Memory B cell (primary cell): ENCODE results near the gene RFX5.

Experiments
- ATAC-seq: fragments of 150-1000 bp; cut with Tn5 transposase; 2 replicates; pipeline ENCODE4 v1.10.0; 2021; ENCODE audit warnings: low read depth, mild to moderate bottlenecking, moderate library complexity
- DNase-seq, 2 donors: peaks; one replicate each; pipeline ENCODE4 v3.0.0; 2022; ENCODE audit warnings: low spot score in 2 of 2
- H3K27ac Mint-ChIP-seq: one replicate; pipeline ENCODE4 v1.8.0; 2022; ENCODE audit warnings: mild to moderate bottlenecking, moderate library complexity, mixed read lengths
- H3K27me3 Mint-ChIP-seq: one replicate; pipeline ENCODE4 v1.8.0; 2022; ENCODE audit warnings: mixed read lengths
- H3K36me3 Mint-ChIP-seq: one replicate; pipeline ENCODE4 v1.8.0; 2022; ENCODE audit warnings: mild to moderate bottlenecking, mixed read lengths
- H3K4me1 Mint-ChIP-seq: one replicate; pipeline ENCODE4 v1.8.0; 2022; ENCODE audit warnings: mixed read lengths
- H3K4me3 Mint-ChIP-seq: one replicate; pipeline ENCODE4 v1.8.0; 2022; ENCODE audit warnings: mild to moderate bottlenecking, moderate library complexity, mixed read lengths
- H3K9me3 Mint-ChIP-seq: one replicate; pipeline ENCODE4 v1.8.0; 2022; ENCODE audit warnings: mixed read lengths

Gene RFX5

DNA sequence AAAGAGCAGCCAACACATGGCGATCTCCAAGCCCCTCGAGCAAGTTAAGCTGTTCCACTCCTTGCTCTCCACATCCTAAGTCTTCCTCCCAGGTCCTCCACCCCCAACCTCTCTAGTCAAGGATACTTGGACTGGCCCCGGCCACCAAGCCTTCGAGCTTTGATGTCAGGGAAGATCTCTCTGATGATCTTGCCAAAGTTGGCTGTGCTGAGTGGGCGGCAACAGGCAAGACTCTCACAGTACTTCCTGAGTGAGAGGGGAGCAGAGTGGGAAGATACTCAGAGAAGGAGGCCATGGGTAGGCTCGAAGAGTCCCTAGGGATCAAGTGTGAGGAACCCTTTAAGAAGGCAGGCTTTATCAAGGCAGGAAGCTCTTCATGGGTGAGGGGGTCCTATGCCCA lies 2.8 kb downstream of the RFX5 start:
- peak overlapping the region; percentile 100 for H3K27ac Mint-ChIP-seq
- DNase-seq (no peak), ATAC-seq (no peak)
- H3K36me3 Mint-ChIP-seq, result peaks cover 27% of the 10 kb centered on the region
- H3K4me3 Mint-ChIP-seq, result no peak overlapping the region
- H3K4me1 Mint-ChIP-seq, result peaks cover 48% of the 10 kb centered on the region
- H3K27me3 Mint-ChIP-seq, result no peaks in the 10 kb centered on the region
- H3K9me3 Mint-ChIP-seq, result no peaks in the 10 kb centered on the region

- Mint-ChIP-seq H3K27ac (peak overlapping the region; percentile 100), H3K4me1 (peaks cover 48% of the 10 kb centered on the region)
- no peak for ATAC-seq
Measured at GRCh38 chr1:151343587-151343986, 3.5 kb downstream of the RFX5 start.

DNA sequence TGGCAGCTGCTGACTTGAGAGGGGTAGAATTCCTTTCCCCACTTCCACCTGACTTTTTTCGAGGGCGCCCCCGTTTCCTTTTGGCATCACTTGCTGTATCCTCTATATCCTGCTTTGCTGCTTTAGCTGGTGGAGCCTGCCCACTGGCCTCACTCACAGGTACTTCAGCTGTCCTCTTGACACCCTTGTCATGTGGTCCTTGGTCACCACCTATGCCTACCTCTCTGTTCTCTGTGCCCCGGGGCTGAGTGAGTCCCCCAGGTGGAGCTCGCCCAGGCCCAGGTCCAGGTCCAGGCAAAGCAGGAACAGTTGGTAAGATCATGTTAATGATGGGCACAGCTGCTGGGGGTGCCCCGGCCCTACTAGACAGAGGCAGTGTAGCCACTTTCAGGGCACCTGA lies 4.5 kb downstream of the RFX5 start:
- H3K36me3 Mint-ChIP-seq, result peaks cover 29% of the 10 kb centered on the region
- no peaks in the 10 kb centered on the region for H3K27me3 Mint-ChIP-seq
- DNase-seq (no peak), ATAC-seq (no peak)
- peak overlapping the region; percentile 82 for H3K27ac Mint-ChIP-seq
- peaks cover 41% of the 10 kb centered on the region for H3K4me1 Mint-ChIP-seq
- H3K4me3 Mint-ChIP-seq, result no peak overlapping the region
- H3K9me3 Mint-ChIP-seq, result no peaks in the 10 kb centered on the region

More at GRCh38 chr1:151343587-151343986, 3.5 kb downstream of the RFX5 start:
- Mint-ChIP-seq H3K36me3 (peaks cover 29% of the 10 kb centered on the region), H3K4me3 (no peak overlapping the region), H3K27me3 (no peaks in the 10 kb centered on the region), H3K9me3 (no peaks in the 10 kb centered on the region)
- DNase-seq, result no peak

DNA sequence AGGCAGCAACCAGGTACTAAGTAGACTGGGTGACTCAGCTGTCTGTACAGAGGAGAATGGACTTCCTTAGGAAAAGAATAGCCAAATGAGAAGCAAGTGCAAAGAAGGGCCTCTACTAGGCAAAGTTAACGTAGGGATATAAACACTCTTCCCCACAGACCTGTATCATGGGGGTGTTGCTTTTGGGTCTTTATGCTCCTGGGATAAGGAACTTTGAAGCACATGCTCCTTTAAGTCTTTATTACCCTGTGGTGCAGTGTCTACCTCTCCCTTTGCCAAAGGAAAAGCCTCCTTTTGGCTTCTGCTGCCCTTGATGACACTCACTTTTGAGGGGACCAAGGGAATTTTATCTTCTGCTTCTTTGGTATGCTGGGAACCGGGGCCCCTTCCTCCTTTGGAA lies 5.0 kb downstream of the RFX5 start:
- Mint-ChIP-seq H3K27me3 (no peaks in the 10 kb centered on the region), H3K27ac (no peak overlapping the region), H3K9me3 (no peaks in the 10 kb centered on the region), H3K4me1 (peaks cover 39% of the 10 kb centered on the region), H3K4me3 (no peak overlapping the region), H3K36me3 (peaks cover 29% of the 10 kb centered on the region)
- no peak for ATAC-seq
- no peak for DNase-seq

GRCh38 chr1:151340870-151341754 lies 5.9 kb downstream of the RFX5 start:
- ATAC-seq, result peak; percentile 88
- peak; percentile 46 to 63 for DNase-seq
- H3K27me3 Mint-ChIP-seq, result no peaks in the 10 kb centered on the region
- peaks cover 27% of the 10 kb centered on the region for H3K36me3 Mint-ChIP-seq
- H3K27ac Mint-ChIP-seq, result peak overlapping the region; percentile 14
- peaks cover 32% of the 10 kb centered on the region for H3K4me1 Mint-ChIP-seq
- H3K4me3 Mint-ChIP-seq, result no peak overlapping the region
- no peaks in the 10 kb centered on the region for H3K9me3 Mint-ChIP-seq

- H3K4me1 Mint-ChIP-seq, result peaks cover 6% of the 10 kb centered on the region
- DNase-seq, result no peak
- no peak overlapping the region for H3K4me3 Mint-ChIP-seq
- no peaks in the 10 kb centered on the region for H3K27me3 Mint-ChIP-seq
- H3K27ac Mint-ChIP-seq, result no peak overlapping the region
- no peak for ATAC-seq
- H3K9me3 Mint-ChIP-seq, result no peaks in the 10 kb centered on the region
- H3K36me3 Mint-ChIP-seq, result peaks cover 6% of the 10 kb centered on the region
Measured at GRCh38 chr1:151336556-151336955, 10.5 kb downstream of the RFX5 start.

- Mint-ChIP-seq H3K4me1 (peaks cover under 1% of the 10 kb centered on the region), H3K4me3 (no peak overlapping the region), H3K27ac (no peak overlapping the region), H3K9me3 (no peaks in the 10 kb centered on the region), H3K36me3 (peaks cover 6% of the 10 kb centered on the region), H3K27me3 (no peaks in the 10 kb centered on the region)
- DNase-seq (no peak), ATAC-seq (no peak)
Measured at GRCh38 chr1:151334822-151335221, 12.2 kb downstream of the RFX5 start.

DNA sequence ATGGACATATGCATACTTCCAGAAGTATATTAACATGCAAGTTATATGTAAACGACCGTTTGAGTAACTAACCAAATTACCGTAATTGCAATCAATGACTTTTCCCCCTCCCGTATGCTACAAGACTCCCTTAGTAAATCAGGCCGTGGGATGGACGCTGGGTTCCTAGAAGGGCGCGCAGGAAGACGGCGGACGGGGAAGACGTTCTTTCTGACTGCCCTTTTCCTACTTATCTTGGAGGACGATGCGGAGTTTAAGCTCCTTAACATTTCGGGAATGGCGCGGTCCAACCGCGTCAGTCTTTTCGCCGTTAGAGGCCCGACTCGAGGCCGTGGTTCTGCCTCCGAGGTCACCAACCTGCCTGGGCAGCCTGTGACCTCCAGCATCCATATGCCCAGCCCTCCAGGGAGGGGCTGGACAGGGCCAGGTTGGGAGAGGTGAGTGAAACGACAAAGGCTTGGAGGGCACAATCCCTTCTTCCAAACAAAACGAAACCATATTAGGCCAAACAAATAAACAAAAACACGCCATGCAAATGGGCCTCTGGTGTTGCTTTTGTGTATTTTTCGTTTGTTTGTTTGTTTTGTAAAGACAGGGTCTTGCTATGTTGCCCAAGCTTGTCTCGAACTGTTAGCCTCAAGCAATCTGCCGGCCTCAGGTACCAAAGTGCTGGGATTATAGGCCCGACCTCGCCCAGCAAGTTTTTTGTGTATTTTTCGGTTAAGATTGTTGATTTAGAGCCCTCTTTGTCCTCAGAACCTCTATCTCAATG lies 19.0 kb downstream of the RFX5 start:
- ATAC-seq, result peak; percentile 1
- peaks cover 24% of the 10 kb centered on the region for H3K4me1 Mint-ChIP-seq

GRCh38 chr1:151327223-151327902 lies 19.7 kb downstream of the RFX5 start, which contains the start of gene PI4KB:
Gene PI4KB, minus strand, starts transcription at chr1:151327416. Its CDS starts 10,935 bp downstream, at chr1:151316481.
- DNase-seq (peak; percentile 76 to 95), ATAC-seq (peak; percentile 85)
- Mint-ChIP-seq H3K9me3 (no peaks in the 10 kb centered on the region), H3K27me3 (no peaks in the 10 kb centered on the region), H3K27ac (peak within 1 kb of the TSS; percentile 99), H3K4me1 (peaks cover 28% of the 10 kb centered on the region), H3K36me3 (peaks cover 18% of the 10 kb centered on the region), H3K4me3 (peak within 1 kb of the TSS; percentile 96)

More for the DNA sequence above, 19.0 kb downstream of the RFX5 start:
- Mint-ChIP-seq H3K4me3 (peak overlapping the region; percentile 96), H3K27ac (peak overlapping the region; percentile 99), H3K27me3 (no peaks in the 10 kb centered on the region), H3K36me3 (peaks cover 15% of the 10 kb centered on the region), H3K9me3 (no peaks in the 10 kb centered on the region)
- peak in 1 of 2 donors; percentile 20 for DNase-seq

DNA sequence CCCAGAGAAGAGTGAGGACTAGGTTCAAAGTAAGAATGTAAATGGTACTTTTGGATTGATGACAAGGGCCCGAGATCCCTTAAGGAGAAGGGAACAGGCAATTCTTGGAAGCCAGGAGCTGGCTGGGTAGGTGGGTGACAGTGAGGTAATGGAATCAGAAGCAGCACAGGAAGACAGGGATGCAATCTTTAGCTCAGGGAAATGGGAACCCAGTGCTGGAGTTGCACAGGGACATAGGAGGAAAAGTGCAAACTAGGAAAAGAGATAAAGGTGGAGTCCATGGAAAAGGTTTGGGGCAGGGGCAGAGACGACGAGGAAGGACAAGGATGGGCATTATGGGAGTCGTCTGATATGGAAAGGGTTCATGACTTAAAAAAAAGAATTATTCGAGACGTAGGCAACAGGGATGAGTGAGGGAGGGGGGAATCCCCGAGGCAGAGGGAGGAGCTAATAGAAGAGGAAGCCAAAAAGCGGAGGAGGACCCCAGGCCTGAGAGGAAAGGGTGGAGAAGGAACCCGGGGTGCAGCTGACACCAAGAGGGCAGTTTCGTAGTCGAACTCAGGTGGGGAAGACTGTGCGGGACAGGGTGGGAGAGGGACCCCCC lies 20.3 kb downstream of the RFX5 start:
- Mint-ChIP-seq H3K9me3 (no peaks in the 10 kb centered on the region), H3K4me1 (peaks cover 30% of the 10 kb centered on the region), H3K27me3 (no peaks in the 10 kb centered on the region), H3K36me3 (peaks cover 19% of the 10 kb centered on the region), H3K27ac (peak overlapping the region; percentile 99), H3K4me3 (peak overlapping the region; percentile 96)
- ATAC-seq (peak; percentile 67), DNase-seq (peak in 1 of 2 donors; percentile 57)

GRCh38 chr1:151325646-151326429 lies 21.2 kb downstream of the RFX5 start:
- Mint-ChIP-seq H3K27ac (peak overlapping the region; percentile 99), H3K4me1 (peaks cover 30% of the 10 kb centered on the region), H3K9me3 (no peaks in the 10 kb centered on the region), H3K4me3 (peak overlapping the region; percentile 96), H3K36me3 (peaks cover 20% of the 10 kb centered on the region), H3K27me3 (no peaks in the 10 kb centered on the region)
- ATAC-seq, result no peak
- no peak for DNase-seq

GRCh38 chr1:151325231-151325630 lies 21.8 kb downstream of the RFX5 start:
- DNase-seq, result no peak
- H3K4me1 Mint-ChIP-seq, result peaks cover 36% of the 10 kb centered on the region
- H3K27ac Mint-ChIP-seq, result peak overlapping the region; percentile 99
- no peaks in the 10 kb centered on the region for H3K27me3 Mint-ChIP-seq
- peak overlapping the region; percentile 8 for H3K4me3 Mint-ChIP-seq
- no peak for ATAC-seq
- no peaks in the 10 kb centered on the region for H3K9me3 Mint-ChIP-seq
- H3K36me3 Mint-ChIP-seq, result peaks cover 26% of the 10 kb centered on the region
